ENCODE measurements around the gene ATXN3. TPM values are rescaled to one million over a fixed set of nuclear protein-coding genes. Genes with fewer than 3 reads are reported as not detected.

Gene ATXN3
- total RNA-seq (2022; extraction: Qiagen RNA extraction) = 21.2 to 45.6 TPM (median 24.4 TPM) in 5 replicates

GRCh38 chr14:92106143-92106926, at the start of gene ATXN3:
Gene ATXN3 (minus strand): TSS chr14:92106582. CDS start chr14:92106552, 30 bp downstream.

GRCh38 chr14:92121670-92122350, 15.4 kb upstream of the ATXN3 start, which contains the start of the genes CPSF2 and NDUFB1:
Gene CPSF2 (plus strand): TSS chr14:92121969. CDS start chr14:92130985, 9,016 bp downstream.
Gene NDUFB1 (minus strand): TSS chr14:92121706. CDS start chr14:92117637, 4,069 bp downstream.

GRCh38 chr14:92039719-92040430, 66.5 kb downstream of the ATXN3 start, which contains the start of gene TRIP11:
Gene TRIP11 (minus strand): TSS chr14:92040059. CDS start chr14:92039685, 374 bp downstream.

Other genes with a start within 250 kb of the ATXN3 start
- 0.54 to 0.70 TPM (median 0.64 TPM) in 5 replicates for gene TC2N, start 239.0 kb downstream of the ATXN3 start, total RNA-seq (2022; extraction: Qiagen RNA extraction)
- 2.4 to 3.3 TPM (median 2.8 TPM) in 5 replicates for gene FBLN5, start 158.9 kb downstream of the ATXN3 start, total RNA-seq (2022; extraction: Qiagen RNA extraction)
- gene TRIP11, start 66.5 kb downstream of the ATXN3 start, total RNA-seq (2022; extraction: Qiagen RNA extraction) = 5.7 to 9.9 TPM (median 7.8 TPM) in 5 replicates
- gene NDUFB1, start 15.1 kb upstream of the ATXN3 start, total RNA-seq (2022; extraction: Qiagen RNA extraction) = 325 to 413 TPM (median 343 TPM) in 5 replicates
- gene CPSF2, start 15.4 kb upstream of the ATXN3 start, total RNA-seq (2022; extraction: Qiagen RNA extraction) = 33.4 to 44.1 TPM (median 41.1 TPM) in 5 replicates
- gene SLC24A4, start 216.6 kb upstream of the ATXN3 start, total RNA-seq (2022; extraction: Qiagen RNA extraction) = 0.11 to 0.33 TPM (median 0.15 TPM) in 5 replicates